ENCODE measurements around the gene GPD2.
"Not testable (repeated sequence)": the region's sequence is repeated elsewhere in the genome, so short reads cannot be mapped to it uniquely, and the experiment has no call there.

The GPD2 gene

DNA sequence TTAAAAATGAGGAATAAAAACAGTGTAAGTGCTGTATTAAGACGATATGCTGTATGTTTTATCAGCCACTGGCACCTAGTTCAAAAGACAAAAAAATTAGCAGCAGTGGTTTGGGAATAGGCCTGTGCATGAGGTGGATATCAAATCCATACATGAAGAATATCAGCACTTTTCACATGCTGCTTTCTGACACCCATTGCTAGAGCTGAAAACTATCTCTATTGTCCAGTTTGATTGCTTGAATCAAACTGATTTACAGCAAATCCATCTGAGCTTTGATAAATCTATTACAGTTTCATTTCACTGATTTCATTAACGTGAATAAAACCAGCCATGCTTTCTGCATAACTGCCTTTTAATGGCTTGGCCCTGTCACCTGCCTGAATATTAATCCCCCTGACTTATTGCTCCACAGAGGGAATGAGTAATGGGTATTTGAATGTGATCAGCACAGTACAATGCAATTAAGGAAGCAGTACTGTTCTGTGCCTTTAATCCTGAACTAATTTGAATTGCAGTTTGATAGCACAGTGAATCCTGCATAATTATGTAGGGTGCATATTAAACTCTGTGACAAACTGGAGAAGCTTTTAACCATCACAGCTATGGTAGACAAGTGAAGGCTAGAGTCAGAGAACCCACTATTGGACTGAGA, 154.0 kb downstream of the GPD2 start:
- DNase-seq = no peak

DNA sequence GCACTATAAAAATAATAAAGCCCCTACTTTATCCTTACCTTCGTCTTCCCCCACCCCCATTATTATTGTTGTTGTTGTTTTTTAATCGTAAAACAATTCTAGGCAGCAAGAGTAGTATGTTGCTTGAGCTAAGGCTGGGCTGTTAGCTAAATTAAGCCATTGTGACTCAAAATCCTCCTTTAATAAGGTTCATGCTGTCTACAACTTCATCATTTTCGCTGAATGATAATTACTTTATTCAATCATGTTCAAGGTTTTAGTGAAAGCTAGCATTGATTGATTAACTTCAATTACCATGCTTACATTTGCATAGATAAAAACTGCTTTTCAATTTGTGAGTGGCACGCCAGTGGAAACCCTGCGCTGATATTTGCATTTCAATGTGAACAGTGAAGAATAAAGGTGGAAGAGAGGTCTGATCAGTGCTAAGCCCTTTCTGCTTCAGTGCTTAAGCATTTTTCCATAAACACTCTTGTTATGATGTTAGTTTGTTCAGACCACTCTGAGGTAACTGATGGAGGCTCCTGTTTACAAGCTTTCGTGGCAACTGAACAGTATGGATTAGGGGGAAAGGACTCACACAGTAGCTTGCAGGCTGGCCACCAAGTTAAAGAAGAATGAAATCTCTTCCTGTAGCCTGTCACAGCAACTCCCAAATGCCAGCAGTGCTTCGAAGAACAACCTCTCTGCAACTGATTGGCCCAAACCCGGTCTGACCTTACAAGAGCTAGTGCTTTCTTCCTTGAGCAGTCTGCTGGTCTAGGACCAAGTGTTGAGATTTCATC, 156.8 kb downstream of the GPD2 start:
- DNase-seq = no peak

DNA sequence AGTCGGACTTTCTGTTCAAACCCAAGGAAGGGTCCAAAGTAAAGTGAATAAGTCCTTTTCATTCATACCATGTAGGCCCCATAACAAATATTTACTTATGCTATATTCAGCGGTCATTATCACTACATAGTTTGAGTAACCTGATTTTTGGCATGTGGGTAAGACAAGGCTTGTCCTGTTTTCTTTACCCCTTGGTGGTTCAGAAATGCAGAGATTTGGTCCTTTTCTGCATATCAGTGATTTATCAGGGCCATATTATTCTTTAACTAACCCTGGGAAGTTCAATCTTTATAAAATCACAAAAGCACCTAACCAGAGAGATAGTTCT, 157.4 kb downstream of the GPD2 start:
- DNase-seq = no peak

DNA sequence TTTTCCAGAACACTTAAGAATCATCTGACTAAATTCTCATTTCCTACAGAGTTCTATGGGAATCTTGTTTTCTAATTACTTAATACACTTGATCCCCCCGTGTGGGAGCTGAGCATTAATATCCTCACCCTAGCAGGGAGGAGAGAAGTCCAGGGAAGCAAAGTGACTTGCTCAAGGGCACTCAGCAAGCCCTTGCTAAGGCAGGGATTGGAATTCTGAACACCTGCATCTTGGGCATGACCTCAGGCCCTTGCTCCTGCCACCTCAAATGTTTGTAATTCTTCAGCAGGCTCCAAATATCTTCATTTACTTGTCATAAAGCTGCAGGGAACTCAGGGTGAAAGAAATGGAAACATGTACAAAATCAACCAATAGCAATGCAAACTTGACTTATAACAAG, 162.4 kb downstream of the GPD2 start:
- no peak for DNase-seq

DNA sequence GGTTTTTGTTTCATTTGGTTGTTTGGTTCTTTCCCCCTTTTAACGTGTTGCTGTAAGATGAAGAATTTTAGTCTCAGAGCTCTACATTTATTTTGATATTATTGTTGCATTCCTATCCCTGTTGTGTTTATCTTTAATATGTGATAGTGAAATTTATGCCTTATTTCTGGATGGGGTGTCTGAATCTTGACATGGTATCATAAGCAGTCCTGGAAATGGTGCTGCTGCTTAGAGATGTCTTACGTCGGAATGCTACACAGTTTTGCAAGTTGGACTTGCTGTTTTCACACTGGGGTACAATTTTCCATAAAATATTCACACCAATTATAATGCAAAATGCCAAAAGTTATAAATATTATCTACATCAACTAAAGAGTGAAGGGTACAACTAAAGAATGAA, 164.0 kb downstream of the GPD2 start:
- no peak for DNase-seq

DNA sequence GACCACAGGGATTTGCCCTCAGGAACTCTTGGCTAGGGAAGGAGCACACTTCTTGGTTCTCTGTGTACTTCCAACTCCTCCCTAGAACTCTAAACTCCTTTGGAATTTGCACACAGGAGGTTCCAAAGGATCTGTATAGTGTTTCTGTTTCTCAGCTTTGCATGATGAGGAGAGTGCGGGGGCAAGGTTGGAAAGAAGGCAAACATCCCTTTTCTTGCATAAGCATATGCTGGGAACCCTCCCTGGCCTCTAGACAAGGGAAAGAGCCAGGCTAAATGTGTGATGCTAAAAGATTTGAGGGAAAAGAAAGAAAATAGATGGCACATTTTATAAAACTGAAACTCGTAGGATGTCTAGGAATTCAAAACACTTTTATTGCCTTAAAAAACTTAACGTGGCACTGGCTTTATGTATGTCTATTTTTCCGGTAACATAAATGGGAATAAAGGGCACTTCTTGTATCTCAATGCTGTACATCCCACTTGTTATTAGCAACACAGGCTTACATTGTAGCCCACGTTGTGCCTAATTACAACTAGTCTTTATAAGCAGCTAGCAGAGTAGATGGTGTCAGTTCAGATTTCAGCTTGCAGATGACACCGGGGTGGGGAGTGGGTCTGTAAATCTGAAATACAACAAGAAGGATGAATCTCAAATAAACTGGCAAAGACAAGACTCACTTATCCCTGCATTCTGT, 165.8 kb downstream of the GPD2 start:
- no peak for DNase-seq

DNA sequence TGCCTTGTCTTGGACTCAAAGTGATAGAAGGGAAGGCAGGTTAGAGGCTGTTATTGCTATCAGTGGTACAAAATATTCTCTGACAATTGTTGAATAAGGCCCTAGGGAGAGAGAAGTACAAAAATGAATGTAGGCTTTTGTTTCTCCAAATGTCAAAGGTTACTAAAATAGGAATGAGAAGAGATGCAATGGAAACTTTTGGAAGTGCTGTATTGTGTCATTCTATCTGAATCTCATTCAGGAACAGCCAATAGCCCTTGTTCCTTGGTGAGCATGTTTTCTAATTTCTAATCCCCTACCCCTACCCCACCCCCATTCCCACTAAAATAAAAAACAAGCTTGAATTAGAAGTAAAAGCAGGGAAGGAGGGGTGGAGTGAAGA, 166.4 kb downstream of the GPD2 start:
- no peak for DNase-seq

DNA sequence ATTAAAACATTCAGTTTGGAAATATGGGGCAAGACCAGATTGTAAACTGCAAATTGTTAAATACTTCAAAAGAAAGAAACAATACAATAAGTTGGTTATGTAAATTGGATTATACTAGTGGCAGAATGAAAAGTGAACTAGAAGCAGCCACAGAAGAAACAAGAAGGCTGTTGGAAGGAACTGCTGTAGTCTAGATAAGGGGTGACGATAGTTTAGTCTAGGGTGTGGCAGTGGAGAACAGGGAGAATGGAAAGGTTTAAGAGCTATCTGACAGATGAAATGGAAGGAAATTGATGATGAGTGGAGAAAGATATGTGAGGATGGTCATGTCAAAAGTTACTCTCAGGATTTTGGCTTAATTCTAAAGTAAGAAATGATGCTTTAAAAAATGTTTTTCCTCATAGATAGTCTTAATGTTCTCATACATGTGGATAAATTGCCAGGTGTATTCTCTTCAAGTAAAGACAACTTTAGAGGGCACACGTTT, 179.7 kb downstream of the GPD2 start:
- DNase-seq = no peak

DNA sequence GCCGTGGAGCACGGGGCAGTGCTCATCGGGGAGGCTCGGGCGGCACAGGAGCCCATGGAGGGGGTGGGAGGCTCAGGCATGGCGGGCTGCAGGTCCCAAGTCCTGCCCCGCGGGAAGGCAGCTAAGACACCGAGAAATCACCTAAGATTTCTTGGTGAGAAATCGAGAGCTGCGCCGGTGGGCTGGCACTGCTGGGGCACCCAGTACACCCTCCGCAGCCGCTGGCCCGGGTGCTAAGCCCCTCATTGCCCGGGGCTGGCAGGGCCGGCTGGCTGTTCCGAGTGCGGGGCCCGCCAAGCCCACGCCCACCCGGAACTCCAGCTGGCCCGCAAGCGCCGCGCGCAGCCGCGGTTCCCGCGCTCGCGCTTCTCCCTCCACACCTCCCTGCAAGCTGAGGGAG, 181.9 kb downstream of the GPD2 start:
- DNase-seq = not testable (repeated sequence)

DNA sequence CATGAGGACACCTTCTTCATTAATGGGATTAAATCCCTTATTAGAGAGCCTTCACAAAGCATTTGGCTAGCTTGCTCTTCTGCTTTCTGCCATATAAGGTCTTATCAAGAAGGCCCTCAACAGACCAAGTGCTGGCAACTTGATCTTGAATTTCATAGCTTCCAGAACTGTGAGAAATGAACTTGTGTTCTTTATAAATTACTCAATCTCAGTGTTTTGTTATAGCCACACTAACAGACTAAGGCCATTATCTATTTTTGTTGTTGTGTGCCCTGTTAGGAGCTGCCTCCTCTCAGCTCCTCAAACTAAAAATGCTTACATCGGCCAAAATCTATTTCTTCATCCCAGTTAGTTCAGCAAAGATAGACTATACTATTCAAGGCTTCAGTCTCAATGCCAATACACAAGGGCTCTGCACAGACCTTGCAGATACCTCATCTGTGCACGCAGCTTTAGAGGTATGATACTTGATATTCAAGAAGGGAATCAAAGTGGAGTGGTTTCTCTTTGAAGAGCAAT, 182.9 kb downstream of the GPD2 start:
- no peak for DNase-seq

DNA sequence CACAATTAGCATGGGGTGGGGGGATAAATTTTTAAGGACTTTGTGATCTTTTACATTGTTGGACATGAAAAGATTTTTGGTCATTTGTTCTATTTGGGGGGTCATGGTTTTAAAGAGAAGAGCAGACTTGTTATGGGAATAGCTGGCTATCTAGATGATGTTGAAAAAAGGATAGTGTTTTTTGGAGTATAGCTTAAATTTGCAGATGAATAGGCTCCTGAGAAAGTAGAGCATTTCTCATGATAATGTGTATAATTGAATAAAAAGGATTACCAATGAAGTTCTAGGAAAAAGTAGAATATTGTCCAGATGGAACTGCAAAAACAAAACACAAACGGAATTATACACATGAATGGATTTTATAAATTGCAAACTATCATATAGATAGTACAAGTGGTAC, 186.3 kb downstream of the GPD2 start:
- no peak for DNase-seq

DNA sequence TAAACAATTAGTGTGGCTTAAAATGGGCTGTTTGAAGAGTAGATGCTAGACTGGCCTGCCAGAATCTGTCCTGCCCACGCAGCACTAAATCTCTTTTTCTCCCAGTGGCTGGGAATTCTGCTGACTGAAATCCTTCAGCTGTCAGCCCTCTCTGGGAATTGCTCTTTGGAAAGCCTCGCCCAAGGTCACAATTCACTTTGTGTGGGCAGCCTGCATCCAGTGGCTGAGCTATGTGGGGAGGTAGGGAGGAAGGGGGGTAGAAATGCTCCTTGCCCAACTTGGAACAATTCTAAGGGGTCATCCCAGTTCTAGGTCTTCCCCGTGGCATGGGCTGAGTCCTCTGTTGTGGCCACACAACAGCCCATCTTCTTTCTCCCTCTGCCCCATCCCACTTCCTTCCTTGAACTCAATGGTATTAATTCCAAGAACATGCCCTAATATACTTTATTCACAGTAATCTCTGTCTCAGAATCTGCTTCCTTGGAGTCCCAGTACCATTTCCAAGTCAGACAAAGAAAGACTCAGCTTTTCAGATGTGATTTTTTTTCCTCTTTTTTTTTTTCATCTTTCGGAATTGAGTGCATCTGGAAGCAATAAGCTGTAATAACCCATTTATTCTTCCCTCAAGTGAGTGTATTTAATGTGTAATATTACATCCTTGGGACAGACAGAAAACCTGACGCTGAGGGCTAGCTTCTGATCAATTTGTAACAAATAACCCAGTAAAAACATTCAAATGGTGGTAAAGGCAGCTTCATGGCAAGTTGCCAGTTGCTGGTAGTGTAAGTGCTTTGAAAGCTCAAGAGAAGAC, 189.4 kb downstream of the GPD2 start:
- no peak for DNase-seq

DNA sequence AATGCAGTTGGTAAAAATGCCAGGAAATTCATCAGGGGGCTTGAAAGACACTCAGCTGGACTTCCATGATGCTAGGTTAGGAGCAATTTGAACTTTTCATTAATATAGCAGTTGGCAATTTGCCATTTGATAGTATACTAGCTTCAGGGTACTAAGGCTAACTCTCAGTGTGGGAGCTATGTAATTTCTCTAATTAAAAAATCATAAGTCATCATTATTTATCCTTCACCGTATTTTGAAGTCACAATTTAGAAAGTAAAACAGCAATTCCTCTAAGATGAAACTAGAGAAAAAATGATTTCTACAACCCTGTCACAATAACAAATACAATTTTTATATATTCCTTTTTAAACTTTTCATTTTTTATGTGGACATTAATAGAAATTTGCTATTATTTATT, 190.8 kb downstream of the GPD2 start:
- DNase-seq = no peak

DNA sequence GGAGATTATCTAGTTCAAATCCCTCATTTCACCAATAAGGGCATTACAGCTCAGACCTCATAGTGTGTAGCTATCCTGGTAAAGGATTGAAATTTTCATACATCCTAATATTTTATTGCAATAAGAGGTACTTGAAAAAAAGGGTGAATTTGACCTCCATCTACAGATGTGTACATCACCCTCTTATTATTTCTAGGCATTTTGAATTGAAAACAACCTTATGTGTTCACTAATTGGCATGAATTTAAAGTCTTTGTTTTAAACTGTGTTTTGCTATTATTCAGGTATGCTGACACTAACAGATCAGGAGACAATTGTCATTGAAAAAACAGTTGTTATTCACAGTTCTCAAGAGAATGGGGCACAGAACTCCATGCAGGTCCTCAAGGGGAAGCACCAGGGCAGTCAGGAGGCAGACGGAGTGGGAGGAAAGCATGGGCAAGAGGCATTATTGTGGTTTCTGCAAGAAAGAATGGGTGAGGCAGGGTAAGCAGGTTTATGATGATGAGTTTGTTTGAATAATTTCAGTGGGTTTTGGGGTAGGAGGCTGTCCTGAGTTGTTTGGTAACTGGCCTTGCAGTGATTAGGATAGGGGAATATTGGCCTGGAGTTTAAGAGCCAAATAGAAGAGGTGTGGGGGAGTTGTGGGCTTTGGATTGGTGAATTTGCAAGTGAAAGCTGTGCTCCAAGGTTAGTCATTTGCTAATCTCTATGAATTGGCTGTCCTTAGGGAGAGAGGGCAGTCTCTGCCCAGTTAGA, 194.6 kb downstream of the GPD2 start:
- no peak for DNase-seq

DNA sequence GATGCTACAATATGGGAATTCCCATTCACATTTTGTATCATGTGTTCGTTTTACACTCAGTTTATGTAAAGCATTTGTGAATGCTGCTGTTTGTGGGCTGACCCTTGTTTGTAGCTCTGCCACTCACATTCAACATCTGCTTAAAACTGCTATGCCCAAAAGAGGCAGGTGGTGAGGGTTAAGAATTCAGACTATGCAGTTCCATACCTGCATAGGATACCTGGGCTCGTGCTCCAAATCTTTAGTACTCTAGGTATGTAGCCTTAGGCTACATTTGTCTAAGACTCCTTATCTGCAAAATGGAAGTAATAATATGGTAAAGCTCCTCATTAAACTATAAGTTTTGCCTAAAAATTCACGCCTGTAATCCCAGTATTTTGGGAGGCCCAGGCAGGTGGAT, 199.5 kb downstream of the GPD2 start:
- DNase-seq = no peak

Measured in stimulated activated CD4-positive, alpha-beta T cell treated with anti-CD3 and anti-CD28 coated beads, Interleukin-2, amount 100 ng/mL, for 24 hours (primary cell).